ENCODE measurements around the gene TTLL8. TPM values are rescaled to one million over a fixed set of nuclear protein-coding genes. Genes with fewer than 3 reads are reported as not detected.

Gene TTLL8
- total RNA-seq, 1 donor from 2014 or later: not detected

- TF ChIP-seq, protein P1, sequence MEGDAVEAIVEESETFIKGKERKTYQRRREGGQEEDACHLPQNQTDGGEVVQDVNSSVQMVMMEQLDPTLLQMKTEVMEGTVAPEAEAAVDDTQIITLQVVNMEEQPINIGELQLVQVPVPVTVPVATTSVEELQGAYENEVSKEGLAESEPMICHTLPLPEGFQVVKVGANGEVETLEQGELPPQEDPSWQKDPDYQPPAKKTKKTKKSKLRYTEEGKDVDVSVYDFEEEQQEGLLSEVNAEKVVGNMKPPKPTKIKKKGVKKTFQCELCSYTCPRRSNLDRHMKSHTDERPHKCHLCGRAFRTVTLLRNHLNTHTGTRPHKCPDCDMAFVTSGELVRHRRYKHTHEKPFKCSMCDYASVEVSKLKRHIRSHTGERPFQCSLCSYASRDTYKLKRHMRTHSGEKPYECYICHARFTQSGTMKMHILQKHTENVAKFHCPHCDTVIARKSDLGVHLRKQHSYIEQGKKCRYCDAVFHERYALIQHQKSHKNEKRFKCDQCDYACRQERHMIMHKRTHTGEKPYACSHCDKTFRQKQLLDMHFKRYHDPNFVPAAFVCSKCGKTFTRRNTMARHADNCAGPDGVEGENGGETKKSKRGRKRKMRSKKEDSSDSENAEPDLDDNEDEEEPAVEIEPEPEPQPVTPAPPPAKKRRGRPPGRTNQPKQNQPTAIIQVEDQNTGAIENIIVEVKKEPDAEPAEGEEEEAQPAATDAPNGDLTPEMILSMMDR (IDR thresholded peaks at IDR 0.05; ENCODE audit: insufficient read depth, low read length, poor library complexity, severe bottlenecking): no peak
- H3K27me3 ChIP-seq (ENCODE audit: control insufficient read depth, insufficient read depth, low read length): peaks cover 38% of the 10 kb centered on the region
These were observed 39.4 kb downstream of the TTLL8 start for GRCh38 chr22:50018608-50019285.

DNA sequence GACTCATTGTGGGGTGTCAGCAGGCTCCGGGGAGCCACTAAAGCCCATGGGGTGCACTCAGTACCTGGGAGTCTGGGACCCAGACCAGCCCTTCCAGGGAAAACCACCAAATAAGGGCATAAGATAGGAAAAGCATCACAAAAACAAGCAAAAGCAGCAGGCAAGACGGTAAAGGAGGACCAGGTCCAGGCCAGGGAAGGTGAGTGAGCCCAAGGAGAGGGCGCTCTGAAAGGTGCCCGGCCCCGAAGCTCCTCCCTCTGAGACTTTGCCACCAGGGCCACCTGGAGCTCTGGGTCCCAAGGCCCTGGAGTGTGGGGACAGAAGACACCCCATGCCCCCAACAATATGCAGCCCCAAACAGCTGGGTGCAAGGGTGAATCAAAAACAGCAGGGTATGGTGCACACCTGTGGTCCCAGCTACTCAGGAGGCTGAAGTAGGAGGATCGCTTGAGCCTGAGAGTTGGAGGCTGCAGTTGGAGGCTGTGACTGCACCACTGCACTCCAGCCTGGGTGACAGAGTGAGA is 40.3 kb downstream of the TTLL8 start:
- DNase-seq (ENCODE audit: low read depth): no peak
- H3K27me3 ChIP-seq (ENCODE audit: control insufficient read depth, insufficient read depth, low read length): peaks cover 48% of the 10 kb centered on the region
- H3K36me3 ChIP-seq (ENCODE audit: control insufficient read depth, insufficient read depth, low read length): no peaks in the 10 kb centered on the region
- TF ChIP-seq, protein P1 (IDR thresholded peaks at IDR 0.05; ENCODE audit: insufficient read depth, low read length, poor library complexity, severe bottlenecking): no peak
- no peak overlapping the region for H3K4me3 ChIP-seq (ENCODE audit: low read depth, low read length)

More at GRCh38 chr22:50018608-50019285, 39.4 kb downstream of the TTLL8 start:
- Histone ChIP-seq H3K4me3 (ENCODE audit: low read depth, low read length) (no peak overlapping the region), H3K36me3 (ENCODE audit: control insufficient read depth, insufficient read depth, low read length) (no peaks in the 10 kb centered on the region)
- no peak for DNase-seq (ENCODE audit: low read depth)

- Histone ChIP-seq H3K4me3 (ENCODE audit: low read depth, low read length) (no peak overlapping the region), H3K36me3 (ENCODE audit: control insufficient read depth, insufficient read depth, low read length) (no peaks in the 10 kb centered on the region), H3K27me3 (ENCODE audit: control insufficient read depth, insufficient read depth, low read length) (peaks cover 54% of the 10 kb centered on the region)
- no peak for DNase-seq (ENCODE audit: low read depth)
- TF ChIP-seq, protein P1 (IDR thresholded peaks at IDR 0.05; ENCODE audit: insufficient read depth, low read length, poor library complexity, severe bottlenecking): no peak
These were observed 41.0 kb downstream of the TTLL8 start for GRCh38 chr22:50016988-50017700.

- H3K36me3 ChIP-seq (ENCODE audit: control insufficient read depth, insufficient read depth, low read length): no peaks in the 10 kb centered on the region
- no peak overlapping the region for H3K4me3 ChIP-seq (ENCODE audit: low read depth, low read length)
- H3K27me3 ChIP-seq (ENCODE audit: control insufficient read depth, insufficient read depth, low read length): peaks cover 61% of the 10 kb centered on the region
- DNase-seq (ENCODE audit: low read depth): no peak
- TF ChIP-seq, protein P1 (IDR thresholded peaks at IDR 0.05; ENCODE audit: insufficient read depth, low read length, poor library complexity, severe bottlenecking): no peak
These were observed 41.6 kb downstream of the TTLL8 start for GRCh38 chr22:50016308-50016987.

DNA sequence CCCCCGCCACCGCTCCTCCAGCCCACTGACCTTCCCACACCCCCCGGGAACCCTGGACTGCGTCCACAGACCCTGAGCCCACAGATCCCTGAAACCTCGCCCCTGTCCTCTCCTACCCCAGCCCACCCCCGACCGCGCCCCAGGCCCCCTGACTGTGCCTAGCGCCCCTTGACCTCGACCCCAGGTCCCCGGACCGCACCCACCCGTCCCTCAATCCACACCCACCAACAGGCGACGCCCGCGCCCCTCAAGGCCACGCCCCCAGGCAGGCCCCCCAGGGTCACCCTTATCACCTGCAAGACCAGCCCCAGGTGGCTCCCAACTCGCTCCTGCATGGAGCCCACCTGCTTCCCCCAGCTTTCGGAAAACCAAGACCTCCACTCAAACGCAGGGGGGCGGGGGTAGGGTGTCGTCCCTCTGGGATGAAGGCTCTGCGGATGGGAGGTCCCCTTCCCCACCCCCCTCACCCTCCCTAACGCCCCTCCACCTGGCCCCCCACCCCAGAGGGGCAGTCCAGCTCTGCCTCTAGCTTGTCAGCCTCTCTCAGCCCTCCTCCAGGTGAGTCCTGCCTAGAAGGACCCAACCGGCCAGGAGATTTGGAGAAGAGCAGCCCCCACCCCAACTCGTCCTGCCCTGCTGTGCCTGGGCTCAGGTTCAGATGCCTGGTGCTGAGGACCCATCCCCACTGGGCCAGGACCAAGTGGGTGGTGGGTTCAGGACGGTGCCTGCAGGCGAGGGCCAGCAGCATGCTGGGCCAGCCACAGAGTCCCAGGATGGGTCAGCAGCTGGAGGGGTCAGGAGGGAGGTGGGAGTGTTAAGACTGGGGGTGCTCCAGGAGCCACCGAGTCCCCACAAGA is 42.4 kb downstream of the TTLL8 start:
- DNase-seq (ENCODE audit: low read depth): no peak
- no peak overlapping the region for H3K4me3 ChIP-seq (ENCODE audit: low read depth, low read length)
- TF ChIP-seq, protein P1 (IDR thresholded peaks at IDR 0.05; ENCODE audit: insufficient read depth, low read length, poor library complexity, severe bottlenecking): no peak
- no peaks in the 10 kb centered on the region for H3K36me3 ChIP-seq (ENCODE audit: control insufficient read depth, insufficient read depth, low read length)
- H3K27me3 ChIP-seq (ENCODE audit: control insufficient read depth, insufficient read depth, low read length): peaks cover 69% of the 10 kb centered on the region
